K562 (cell line): ENCODE results near the gene LIMCH1. TPM values are rescaled to one million over a fixed set of nuclear protein-coding genes. Genes with fewer than 3 reads are reported as not detected.

Source experiments
- ATAC-seq: fragments of 200-7000 bp; cut with Tn5 transposase; 3 replicates; pipeline ENCODE4 v1.9.1; 2020; ENCODE audit warnings: moderate library complexity
- BruUV-seq: library from RNA; stranded (reverse); fragments of 400-500 nt; replicated peaks from 2 replicates; lab custom pipeline; 2021; lab: Mats Ljungman, UMichigan
- CTCF ChIA-PET: fragments of 300-600 bp; formaldehyde crosslinking; extraction: SDS; loops from one replicate; lab custom pipeline; 2021; ENCODE audit warnings: low intra/inter-chr PET ratio; lab: Yijun Ruan, JAX
- POLR2A ChIA-PET: fragments of 300-600, 350-650 bp; sonication (Branson Sonifier 250); formaldehyde crosslinking; extraction: SDS; loops from one replicate; lab custom pipeline; 2021; ENCODE audit warnings: antibody characterized with exemption, inconsistent platforms; lab: Yijun Ruan, JAX
- DNase-seq, 4 experiments: peaks; one replicate each; pipeline versions ENCODE4 v3.0.0 to v3.0.0-alpha.2; 2011 to 2018; ENCODE audit warnings: low spot score in 3 of 4, mixed read lengths in 3 of 4; ENCODE audit errors: extremely low read depth in 1 of 4
- FAIRE-seq: peaks from 2 replicates; lab custom pipeline; 2011; peaks lifted over from hg19 to GRCh38; lab: Jason Lieb, UNC
- H2AFZ ChIP-seq: 2 replicates; pipeline ENCODE4 v1.6.0; 2011; ENCODE audit warnings: low read depth, low read length, control low read depth, inconsistent platforms
- H3K27ac ChIP-seq: fragments of 200-600 bp; 3 replicates; pipeline ENCODE4 v1.8.0; 2011; ENCODE audit warnings: low read depth, mild to moderate bottlenecking, control low read depth, inconsistent platforms, low read length, moderate library complexity, mixed read lengths; ENCODE audit errors: extremely low read depth
- H3K27me3 ChIP-seq, 2 experiments: fragments of 300-600 bp in 1 of 2; 2 replicates in 1 of 2; 3 replicates in 1 of 2; pipeline versions ENCODE4 v1.6.0 to v1.8.0; 2011; ENCODE audit warnings: inconsistent platforms in 2 of 2, low read length in 2 of 2, mild to moderate bottlenecking in 1 of 2, mixed read lengths in 1 of 2, moderate library complexity in 1 of 2; ENCODE audit not compliant: control insufficient read depth in 2 of 2, insufficient read depth in 2 of 2
- H3K36me3 ChIP-seq: fragments of 300-600 bp; 3 replicates; pipeline ENCODE4 v1.8.0; 2011; ENCODE audit warnings: mild to moderate bottlenecking, low read length, inconsistent platforms; ENCODE audit not compliant: control insufficient read depth, insufficient read depth
- H3K4me1 ChIP-seq, 2 experiments: fragments of 200-600 bp in 1 of 2; replicated peaks in 1 of 2; 2 replicates in 1 of 2; 3 replicates in 1 of 2; pipeline versions ENCODE4 v1.5.1 to v1.8.0; 2011; ENCODE audit warnings: inconsistent platforms in 2 of 2, low read length in 2 of 2, mild to moderate bottlenecking in 1 of 2, mixed read lengths in 1 of 2, moderate library complexity in 1 of 2; ENCODE audit not compliant: control insufficient read depth in 2 of 2, insufficient read depth in 2 of 2
- H3K4me2 ChIP-seq: 2 replicates; pipeline ENCODE4 v1.6.1; 2011; ENCODE audit warnings: low read length, control low read depth, inconsistent platforms, mixed read lengths; ENCODE audit not compliant: insufficient read depth
- H3K4me3 ChIP-seq: fragments of 200-600 bp; sonication (generic), shearing (Covaris generic); 2 replicates; pipeline ENCODE4 v1.5.1; 2016; ENCODE audit warnings: control low read depth, inconsistent platforms
- H3K79me2 ChIP-seq: fragments of 200-600 bp; 3 replicates; pipeline ENCODE4 v1.8.0; 2011; ENCODE audit warnings: low read length, inconsistent platforms; ENCODE audit not compliant: control insufficient read depth, insufficient read depth
- H3K9ac ChIP-seq, 2 experiments: 2 replicates each; pipeline versions ENCODE4 v1.6.0 to v1.6.1; 2011; ENCODE audit warnings: low read depth in 2 of 2, low read length in 2 of 2, control low read depth in 1 of 2, inconsistent platforms in 1 of 2, mild to moderate bottlenecking in 1 of 2, mixed read lengths in 1 of 2; ENCODE audit not compliant: insufficient read depth in 1 of 2
- H3K9me1 ChIP-seq: one replicate; pipeline ENCODE4 v1.6.0; 2011; ENCODE audit warnings: inconsistent platforms, mild to moderate bottlenecking, low read length, moderate library complexity; ENCODE audit not compliant: control insufficient read depth, insufficient read depth
- H3K9me3 ChIP-seq: replicated peaks from 2 replicates; pipeline ENCODE4 v1.5.1; 2011; ENCODE audit warnings: low read depth, low read length, inconsistent platforms; ENCODE audit not compliant: control insufficient read depth, insufficient read depth
- H4K20me1 ChIP-seq: replicated peaks from 2 replicates; pipeline ENCODE4 v1.6.1; 2011; ENCODE audit warnings: low read length, inconsistent platforms, mixed read lengths; ENCODE audit not compliant: control insufficient read depth, insufficient read depth
- NFE2 ChIP-seq: IDR thresholded peaks from 2 replicates; pipeline ENCODE4 v1.6.1; 2014; ENCODE audit warnings: antibody characterized with exemption, low read depth
- RBM25 ChIP-seq: fragments of 200-400 bp; formaldehyde crosslinking; IDR thresholded peaks from 2 replicates; pipeline ENCODE4 v1.6.1; 2018; ENCODE audit warnings: low read length, low read depth, moderate library complexity; ENCODE audit not compliant: severe bottlenecking
- ZNF449 ChIP-seq: fragments of 250-450 bp; sonication (Bioruptor Pico); IDR thresholded peaks from 2 replicates; pipeline ENCODE4 v1.8.0; 2022; ENCODE audit warnings: moderate library complexity, mild to moderate bottlenecking, inconsistent platforms
- WGBS: fragments of 100-300 bp; shearing (Covaris generic); methylation state at CpG from one replicate; pipeline ENCODE4 v1.1.6; 2016; ENCODE audit warnings: low coverage, mixed read lengths; ENCODE audit not compliant: insufficient coverage; ENCODE audit errors: missing lambda C conversion rate; 5-methylcytosine and 5-hydroxymethylcytosine counted together
- in situ Hi-C: fragments of 300-500 bp; cut with MboI; formaldehyde crosslinking; loops from 4 replicates; pipeline ENCODE4 v1.15.0; 2018; ENCODE audit warnings: inconsistent platforms, mixed read lengths
- intact Hi-C: fragments of 100-400 bp; cut with micrococcal nuclease; formaldehyde crosslinking; loops from 2 replicates; pipeline ENCODE4 v1.14.2; 2022
- polyA plus RNA-seq, 8 experiments: library from polyadenylated mRNA; depleted of rRNA in 4 of 8; stranded (reverse) in 5 of 8; unstranded in 3 of 8; fragments of >200 nt; fragmentation: Nextera tagmentation in 2 of 8; fragmentation: Illumina TruSeq in 1 of 8; extraction: Ambion mirVana in 2 of 8; extraction: Trizol in 1 of 8; gene quantifications; 2 replicates each; pipeline versions ENCODE4 v1.2.1 to v1.2.3, GENCODE V29; 2011 to 2014; ENCODE audit warnings: inconsistent platforms in 1 of 8, missing spikeins in 1 of 8
- total RNA-seq, 7 experiments: library from RNA; depleted of rRNA in 6 of 7; stranded (reverse); fragments of >200 nt in 6 of 7; fragmentation: Illumina TruSeq in 2 of 7; extraction: Trizol in 2 of 7; gene quantifications; 2 replicates each; pipeline versions ENCODE4 v1.2.1 to v1.2.3, GENCODE V29; 2011 to 2021; ENCODE audit warnings: low replicate concordance in 1 of 7
- TF ChIP-seq, protein P1 (sequence below): fragments of 250-450 bp; sonication (Bioruptor Pico); IDR thresholded peaks from 2 replicates; pipeline ENCODE4 v1.4.0; 2020; ENCODE audit warnings: mild to moderate bottlenecking

The LIMCH1 gene
- total and polyA plus RNA-seq, 9 of the 15 experiments (the other 6 are each of a cell fraction or from before 2014, with no cell fraction given), result 0.35 TPM; not detected in 8

DNA sequence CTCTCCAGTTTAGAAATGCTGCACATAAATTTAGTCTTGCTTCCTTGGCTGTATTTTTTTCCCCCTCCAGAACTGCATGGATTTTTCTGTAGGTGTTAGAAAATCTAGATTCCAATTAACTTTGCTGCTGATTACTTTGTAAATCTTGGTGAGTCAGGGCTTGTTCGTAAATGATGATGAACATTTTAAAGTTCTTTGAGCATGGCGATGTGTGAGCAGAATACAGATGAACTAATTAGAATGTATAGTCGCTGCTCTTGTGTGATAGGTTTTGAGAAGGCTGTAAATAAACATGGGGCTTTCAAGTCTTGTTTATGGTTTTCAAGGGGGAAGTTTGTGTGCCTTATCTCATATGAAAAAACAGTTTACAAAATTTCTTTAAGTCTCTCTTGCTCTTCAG, 23.3 kb downstream of the LIMCH1 start (continued):
- TF ChIP-seq ZNF449 (CRISPR knock-in tag), result no peak

GRCh38 chr4:41567186-41567585, 29.2 kb downstream of the LIMCH1 start:
- POLR2A ChIA-PET, result no interaction called here
- no peak overlapping the region for H3K9ac ChIP-seq
- no peaks in the 10 kb centered on the region for H3K9me3 ChIP-seq

More at GRCh38 chr4:41567186-41567585, 29.2 kb downstream of the LIMCH1 start:
- Histone ChIP-seq H3K4me1 (no peaks in the 10 kb centered on the region), H3K79me2 (no peaks in the 10 kb centered on the region), H2AFZ (no peak overlapping the region), H3K27ac (no peak overlapping the region), H4K20me1 (no peaks in the 10 kb centered on the region), H3K27me3 (no peaks in the 10 kb centered on the region), H3K4me2 (no peak overlapping the region), H3K4me3 (no peak overlapping the region), H3K36me3 (no peaks in the 10 kb centered on the region), H3K9me1 (no peaks in the 10 kb centered on the region)
- WGBS, result 0% methylated on average over 2 of the region's 2 CpGs
- BruUV-seq, result no TSS peak
- DNase-seq (no peak), FAIRE-seq (no peak), ATAC-seq (no peak)
- peak; percentile 5 for TF ChIP-seq RBM25
- TF ChIP-seq NFE2, result no peak
- TF ChIP-seq, protein P1, sequence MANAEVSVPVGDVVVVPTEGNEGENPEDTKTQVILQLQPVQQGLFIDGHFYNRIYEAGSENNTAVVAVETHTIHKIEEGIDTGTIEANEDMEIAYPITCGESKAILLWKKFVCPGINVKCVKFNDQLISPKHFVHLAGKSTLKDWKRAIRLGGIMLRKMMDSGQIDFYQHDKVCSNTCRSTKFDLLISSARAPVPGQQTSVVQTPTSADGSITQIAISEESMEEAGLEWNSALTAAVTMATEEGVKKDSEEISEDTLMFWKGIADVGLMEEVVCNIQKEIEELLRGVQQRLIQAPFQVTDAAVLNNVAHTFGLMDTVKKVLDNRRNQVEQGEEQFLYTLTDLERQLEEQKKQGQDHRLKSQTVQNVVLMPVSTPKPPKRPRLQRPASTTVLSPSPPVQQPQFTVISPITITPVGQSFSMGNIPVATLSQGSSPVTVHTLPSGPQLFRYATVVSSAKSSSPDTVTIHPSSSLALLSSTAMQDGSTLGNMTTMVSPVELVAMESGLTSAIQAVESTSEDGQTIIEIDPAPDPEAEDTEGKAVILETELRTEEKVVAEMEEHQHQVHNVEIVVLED (CRISPR knock-in tag), result no peak
- in situ Hi-C loops (no loop called here), intact Hi-C loops (no loop called here)
- CTCF ChIA-PET, result no interaction called here
